Measurements from ENCODE around the gene PAX5.

The PAX5 gene

DNA sequence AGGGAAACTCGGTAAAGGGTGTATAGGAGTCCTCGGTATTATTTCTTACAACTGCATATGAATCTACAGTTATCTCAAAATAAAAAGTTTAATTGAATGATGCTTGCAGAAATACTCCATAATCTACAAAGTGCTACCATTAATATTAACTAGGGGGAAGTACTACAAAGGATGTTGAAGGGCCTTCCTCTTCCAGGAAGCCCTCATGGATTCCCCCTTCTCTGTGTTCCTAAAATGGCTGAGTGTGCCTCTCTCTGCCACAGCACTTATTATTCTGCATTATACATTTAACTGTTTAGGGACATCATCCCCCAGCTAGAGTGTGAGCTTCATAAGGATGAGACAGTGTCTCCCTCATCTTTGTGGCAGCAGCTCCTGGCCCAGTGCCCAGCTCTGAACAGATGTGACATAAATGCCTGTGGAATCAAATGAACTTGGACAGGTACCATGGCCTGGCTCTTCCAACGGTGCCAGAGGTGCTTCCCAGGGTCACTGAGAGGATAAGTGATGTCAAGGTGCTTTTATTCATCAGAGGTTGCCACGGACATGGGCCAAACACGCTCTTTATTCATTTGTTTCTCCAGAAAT lies 99.5 kb downstream of the PAX5 start:
- no peak for DNase-seq (ENCODE audit: low read depth in 3 of 3)

DNA sequence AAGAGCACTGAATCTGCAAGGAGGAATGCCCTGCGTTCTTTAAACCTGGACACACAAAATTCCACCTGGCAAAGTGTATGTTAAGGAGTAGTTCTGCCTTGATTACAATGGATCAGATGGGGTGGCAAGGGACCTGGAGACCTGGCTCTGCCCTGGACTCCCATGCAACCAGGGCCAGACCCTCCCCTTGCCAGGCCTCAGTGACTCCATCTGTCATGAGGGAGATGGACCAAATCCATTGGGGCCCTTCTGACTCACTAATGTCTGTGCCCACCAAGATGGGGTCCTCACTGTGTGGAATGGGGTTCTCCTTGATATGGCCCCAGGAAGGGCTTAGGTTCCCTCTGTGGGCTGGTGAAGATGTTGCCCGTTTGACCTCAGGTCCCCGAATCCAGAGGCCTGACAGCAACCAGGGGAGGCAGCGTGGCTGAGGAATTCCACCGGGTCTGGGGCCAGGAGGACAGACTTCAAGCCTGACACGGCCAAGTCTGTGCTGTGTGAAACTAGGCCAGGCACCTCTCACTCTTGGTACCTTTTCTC lies 100.3 kb downstream of the PAX5 start:
- DNase-seq (ENCODE audit: low read depth in 3 of 3) = no peak

DNA sequence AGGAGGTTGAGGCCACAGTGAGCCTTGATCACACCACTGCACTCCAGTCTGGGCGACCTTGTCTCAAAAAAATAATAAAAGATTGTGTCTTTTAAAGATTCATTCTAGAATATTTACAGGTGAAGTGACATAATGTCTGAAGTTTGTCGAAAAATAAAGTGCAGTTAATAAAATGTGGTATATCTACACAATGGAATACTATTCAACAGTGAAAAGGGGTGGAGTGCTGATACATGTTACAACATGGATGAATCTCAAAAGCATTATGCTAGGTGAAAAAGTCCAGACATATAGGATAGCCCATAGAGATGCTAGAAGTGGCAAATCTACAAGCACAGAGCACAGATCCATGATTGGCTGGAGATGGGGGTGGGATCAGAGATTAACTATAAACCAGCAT lies 101.9 kb downstream of the PAX5 start:
- DNase-seq (ENCODE audit: low read depth in 3 of 3) = no peak

DNA sequence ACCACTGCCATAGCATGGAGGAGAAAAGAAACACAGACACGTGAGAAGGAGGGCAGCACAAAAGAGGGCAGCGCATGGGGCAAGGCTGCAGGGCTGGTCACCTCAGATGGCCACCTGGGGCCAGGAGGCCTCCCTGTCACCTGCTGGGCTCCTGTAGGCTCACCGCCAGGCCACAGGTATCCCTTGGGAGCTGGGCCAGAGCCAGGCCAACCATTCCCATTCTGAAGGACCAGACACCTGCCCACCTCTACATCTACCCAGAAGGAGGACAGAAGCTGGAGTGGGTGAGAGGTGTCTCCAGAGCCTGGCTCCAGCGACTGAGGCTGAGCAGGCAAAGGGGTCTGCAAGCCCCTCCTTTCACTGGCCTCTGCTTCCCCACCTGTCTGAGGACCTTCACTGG lies 103.1 kb downstream of the PAX5 start:
- DNase-seq (ENCODE audit: low read depth in 3 of 3) = no peak

DNA sequence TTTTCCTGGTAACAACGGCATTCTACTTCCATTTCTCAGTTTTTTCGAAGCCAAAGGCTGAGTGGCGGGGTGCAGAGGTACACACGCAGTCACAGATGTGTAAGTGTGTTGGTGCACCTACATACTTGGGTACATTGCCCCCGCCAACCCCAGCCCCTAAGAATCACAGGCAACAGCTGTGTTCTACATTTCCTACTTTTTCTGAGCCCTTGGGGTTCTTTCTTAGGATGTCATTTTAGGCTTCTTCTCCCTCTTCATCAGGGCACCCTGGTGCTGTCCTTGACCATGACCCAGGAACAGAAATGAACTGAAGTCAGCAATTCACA lies 104.8 kb downstream of the PAX5 start:
- DNase-seq (ENCODE audit: low read depth in 3 of 3) = no peak

DNA sequence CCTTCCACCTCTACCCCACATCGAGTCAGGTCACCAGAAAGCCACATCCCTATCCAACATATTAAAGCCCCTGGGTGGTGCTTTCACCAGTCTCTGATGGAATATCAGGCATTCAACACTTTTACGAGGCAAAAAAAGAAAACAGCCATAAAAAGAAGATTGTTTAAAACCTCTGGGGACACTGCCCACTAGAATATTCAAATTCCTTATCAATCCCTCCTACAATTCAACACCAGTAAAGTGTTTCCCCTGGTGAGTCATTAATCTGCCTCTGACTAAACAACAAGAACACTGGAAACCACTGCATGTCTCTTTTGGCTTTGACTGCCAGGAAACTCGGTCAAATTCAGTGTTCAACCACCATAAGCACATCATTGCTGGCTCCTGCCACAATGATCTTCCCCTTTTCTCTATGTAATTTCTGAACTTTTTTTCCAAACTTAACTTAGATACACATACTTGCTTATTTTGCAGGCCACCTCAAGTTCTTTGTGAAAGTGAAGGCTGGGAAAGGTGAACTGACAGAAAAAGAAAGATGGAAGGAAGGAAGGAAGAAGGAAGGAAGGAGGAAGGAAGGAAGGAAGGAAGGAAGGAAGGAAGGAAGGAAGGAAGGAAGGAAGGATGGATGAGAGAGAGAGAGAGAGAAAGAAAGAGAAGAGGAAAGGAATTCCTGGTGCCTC lies 105.3 kb downstream of the PAX5 start:
- DNase-seq (ENCODE audit: low read depth in 3 of 3) = no peak

DNA sequence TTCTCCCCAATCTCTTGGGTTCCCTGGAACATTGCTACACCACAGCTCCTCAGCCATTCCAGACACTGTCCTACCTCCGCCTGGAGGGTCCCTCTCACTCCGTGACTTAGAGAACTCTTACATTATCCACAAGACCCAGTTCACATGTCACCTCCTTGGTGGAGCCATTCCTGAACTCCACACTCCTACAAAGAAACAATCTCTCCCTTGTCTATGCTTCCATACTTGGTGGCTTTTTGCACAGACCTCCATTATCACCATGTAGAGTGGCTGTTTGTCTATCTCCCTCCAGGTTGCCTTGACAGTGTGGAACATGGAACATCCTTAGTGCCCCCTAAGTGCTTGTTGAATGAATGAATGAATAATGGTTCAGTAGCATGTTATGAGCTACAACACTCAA lies 105.9 kb downstream of the PAX5 start:
- no peak for DNase-seq (ENCODE audit: low read depth in 3 of 3)

DNA sequence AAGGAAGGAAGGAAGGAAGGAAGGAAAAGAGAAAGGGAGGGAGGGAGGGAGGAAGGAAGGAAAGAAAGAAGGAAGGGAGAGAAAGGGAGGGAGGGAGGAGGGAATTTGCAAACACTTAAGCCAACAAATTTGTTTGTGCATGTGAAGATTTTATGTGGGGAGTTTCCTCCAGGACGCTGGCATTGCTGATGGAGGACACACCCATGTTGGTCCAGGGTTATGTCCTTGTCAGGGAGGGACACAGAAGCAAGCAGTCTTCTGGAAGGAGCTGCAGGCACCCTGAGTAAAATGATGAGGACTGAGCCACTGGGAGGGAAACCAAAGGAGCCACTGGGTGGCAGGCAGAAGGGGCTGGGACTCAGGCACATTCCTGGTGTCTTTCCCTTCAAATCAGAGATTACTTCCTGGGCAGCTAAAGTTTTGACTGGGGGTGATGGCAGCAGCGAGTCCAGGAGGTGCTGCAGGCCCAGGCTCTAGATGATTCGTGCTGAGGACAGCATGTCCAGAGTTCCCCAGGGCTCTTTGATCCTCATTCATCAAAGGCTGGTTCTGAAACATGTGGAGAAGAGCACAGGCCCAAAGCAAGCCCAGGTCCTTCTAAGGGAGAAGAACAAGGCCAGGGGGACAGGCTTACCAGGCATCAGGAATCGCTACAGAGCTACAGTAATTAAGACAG lies 109.2 kb downstream of the PAX5 start:
- no peak for DNase-seq (ENCODE audit: low read depth in 3 of 3)

DNA sequence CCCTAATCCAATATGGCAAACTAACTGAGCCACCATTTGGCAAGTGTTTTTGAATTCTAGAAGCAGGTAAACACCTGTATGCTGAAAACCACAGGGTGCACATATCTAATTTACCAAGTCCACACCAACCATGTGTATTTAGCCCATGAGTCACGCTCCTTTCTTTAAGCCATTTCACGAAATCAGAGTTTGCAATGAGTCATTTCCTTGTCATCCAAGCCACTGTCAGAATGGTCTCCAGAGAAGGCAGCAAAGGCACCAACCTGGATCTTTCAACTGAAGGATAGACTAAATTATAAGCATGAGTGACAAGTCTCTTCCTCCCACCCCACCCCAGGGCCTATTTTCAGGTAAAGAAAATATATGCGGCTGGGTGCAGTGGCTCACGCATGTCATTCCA lies 110.0 kb downstream of the PAX5 start:
- no peak for DNase-seq (ENCODE audit: low read depth in 3 of 3)

DNA sequence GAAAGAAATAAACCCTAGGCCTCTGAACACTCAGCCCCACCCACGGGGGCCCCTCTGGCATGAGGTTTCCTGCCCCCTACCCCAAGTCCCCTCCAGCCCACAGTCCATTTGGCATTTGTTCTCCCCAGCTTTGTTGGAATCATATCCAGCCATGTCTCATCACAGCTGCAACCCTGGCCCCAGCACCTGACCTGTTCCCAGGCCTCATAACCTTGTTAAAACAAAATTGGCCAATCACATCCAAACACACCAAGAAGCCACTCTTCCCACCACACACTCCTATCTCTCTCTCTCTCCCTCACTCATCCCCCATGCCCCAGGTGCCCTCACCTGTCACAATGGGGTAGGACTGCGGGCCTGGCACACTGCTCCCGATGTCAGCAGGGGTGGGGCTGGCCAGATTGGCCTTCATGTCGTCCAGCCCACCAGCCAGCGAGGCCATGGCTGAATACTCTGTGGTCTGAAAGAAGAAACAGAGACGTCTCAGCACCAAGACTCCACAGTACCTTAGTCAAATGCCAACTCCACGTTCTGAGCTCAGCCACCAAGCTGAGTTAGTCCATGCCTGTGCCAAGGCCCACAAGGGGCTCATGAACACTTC lies 110.9 kb downstream of the PAX5 start:
- DNase-seq (ENCODE audit: low read depth in 3 of 3) = no peak

DNA sequence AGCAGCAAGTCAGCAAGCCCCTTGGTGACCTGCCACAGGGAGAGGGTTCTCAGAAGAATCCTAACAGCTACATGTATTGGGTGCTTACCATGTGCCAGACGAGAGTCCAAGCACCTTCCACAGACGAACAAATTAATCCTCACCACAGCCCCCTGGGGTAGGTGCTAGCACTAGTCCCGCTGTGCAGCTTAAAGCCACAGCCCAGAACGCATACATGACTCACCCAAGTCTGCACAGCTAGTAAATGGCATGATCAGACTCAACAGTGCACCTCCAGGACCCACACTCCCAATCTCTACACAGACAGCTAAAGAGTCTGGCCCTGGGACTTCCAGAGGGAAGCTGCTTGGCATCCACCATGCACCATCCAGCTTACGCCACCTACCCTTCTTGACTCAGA lies 111.5 kb downstream of the PAX5 start:
- DNase-seq (ENCODE audit: low read depth in 3 of 3) = no peak

DNA sequence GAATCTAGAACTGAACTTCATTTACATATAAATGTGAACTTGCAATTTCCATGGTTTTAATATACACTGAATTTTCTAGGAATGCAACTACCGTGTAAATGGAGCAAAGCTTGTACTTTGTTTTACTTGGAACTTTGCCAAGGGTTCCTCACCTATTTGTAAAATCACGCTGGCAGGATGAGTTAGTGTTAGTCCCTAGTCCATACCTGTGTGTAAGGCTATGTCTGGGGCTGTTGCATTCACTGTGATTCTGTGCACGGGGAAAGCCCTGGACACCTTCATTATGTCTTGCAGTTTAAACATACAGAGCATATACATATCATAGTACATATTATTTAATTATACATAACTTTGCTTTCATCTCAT lies 119.9 kb downstream of the PAX5 start:
- DNase-seq (ENCODE audit: low read depth in 3 of 3) = no peak

DNA sequence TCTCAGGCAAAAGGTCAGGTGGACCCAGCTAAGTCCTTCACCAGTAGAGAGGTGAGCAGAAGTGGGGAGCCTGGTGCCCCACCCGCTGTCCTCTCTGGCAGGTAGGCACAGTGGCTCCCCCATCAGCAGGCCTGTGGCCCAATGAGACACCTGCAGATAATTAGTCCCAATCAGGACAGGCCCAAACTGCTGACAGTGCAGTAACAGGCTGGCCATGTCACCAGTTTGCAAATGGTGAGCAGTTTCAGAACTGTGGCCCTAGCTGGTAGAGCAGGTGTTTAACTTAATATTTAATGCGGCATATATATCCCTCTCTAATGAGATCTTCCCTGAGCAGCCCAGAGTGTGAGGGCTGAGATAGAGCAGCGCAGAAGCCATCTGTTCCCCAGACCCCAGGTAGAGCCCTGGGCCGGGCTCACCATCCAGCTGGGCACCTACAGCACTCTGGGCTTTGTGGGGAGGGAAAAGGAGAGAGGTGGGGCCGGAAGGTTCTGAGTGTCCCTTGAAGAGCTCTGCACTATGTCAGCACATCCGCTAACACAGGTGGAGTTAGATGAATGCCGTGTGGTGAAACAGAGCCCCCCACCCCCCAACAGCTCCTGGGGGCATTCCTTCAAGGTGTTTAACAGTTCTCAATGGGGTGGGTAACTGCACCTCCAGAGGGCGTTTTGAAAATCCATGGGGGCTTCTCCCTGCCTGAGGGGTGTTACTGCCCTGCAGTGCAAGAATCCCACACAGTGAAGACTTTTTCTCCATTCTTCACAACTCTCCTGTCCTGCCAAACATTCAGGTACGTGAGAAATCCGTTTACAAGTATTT lies 120.5 kb downstream of the PAX5 start:
- no peak for DNase-seq (ENCODE audit: low read depth in 3 of 3)

DNA sequence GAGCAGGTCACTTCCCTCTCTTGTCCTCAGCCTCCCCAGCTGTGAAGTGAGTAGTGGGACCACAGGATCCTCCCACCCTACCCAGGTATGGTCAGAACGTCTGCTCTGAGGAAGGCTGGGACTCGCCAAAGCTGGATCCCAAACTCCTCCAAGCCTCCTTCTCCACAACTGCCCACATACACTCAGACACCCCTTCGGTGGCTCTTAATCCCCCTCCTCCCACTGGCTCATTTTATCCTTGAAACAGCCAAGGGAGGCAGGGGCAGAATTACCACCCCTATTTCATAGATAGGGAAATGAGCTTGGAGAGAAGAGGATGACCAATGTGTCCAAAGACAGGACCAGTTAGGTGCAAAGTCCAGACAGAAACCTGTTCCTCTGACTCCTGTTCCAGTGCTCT lies 121.4 kb downstream of the PAX5 start:
- DNase-seq (ENCODE audit: low read depth in 3 of 3) = no peak

DNA sequence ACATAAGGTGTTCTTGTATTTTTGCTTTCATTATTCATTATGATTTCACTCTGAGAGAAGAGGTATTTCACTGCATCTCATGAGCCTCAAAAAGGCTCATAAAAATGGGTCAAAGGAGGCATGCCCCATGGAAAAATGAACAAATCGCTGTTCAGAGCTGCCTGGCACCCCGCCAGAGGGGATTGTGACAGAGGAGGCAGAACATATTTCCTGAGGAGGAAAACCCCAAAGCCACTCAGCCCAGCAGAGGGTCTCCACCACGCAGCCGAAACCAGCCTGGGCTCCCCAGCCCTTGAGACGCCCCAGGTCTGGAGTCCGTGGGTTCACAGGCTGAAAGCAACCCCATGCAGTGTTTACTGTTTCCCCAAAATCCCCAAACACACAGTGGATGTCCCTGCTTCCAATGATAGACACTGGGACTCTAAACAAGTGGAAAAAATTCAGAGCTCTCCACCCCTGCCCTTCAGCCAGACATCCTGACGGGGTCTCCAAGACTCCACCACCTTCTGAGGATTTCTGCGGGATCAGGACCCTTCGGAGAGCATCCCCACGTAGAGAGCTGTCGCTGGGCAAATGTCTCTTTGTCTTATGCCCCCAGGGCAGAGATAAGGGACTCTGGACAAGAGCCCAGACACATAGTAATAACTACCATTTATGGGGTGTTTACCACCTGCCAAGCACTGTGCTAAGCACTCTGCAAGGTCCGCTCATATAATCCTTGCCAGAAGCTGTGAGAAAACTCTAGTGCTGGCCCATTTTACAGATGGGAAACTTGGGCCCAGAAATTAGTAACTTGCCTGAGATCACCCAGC lies 122.3 kb downstream of the PAX5 start:
- DNase-seq (ENCODE audit: low read depth in 3 of 3) = no peak

DNA sequence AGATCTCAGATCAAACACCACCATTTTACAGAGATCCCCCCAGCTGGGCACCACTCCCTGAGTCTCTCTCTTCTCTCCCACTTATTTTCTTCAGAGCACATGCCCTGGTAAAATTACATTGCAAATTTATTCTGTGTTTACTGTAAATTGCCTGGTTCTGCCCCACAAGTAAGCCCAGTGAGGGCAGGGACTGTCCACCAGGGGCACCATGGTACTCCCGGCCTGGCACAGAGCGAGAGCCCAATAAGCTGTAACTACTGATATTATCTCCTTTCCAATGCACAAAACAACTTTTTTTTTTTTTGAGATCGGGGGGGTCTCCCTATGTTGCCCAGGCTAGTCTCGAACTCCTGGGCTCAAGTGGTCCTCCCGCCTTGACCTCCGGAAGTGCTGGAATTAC lies 123.0 kb downstream of the PAX5 start:
- no peak for DNase-seq (ENCODE audit: low read depth in 3 of 3)

DNA sequence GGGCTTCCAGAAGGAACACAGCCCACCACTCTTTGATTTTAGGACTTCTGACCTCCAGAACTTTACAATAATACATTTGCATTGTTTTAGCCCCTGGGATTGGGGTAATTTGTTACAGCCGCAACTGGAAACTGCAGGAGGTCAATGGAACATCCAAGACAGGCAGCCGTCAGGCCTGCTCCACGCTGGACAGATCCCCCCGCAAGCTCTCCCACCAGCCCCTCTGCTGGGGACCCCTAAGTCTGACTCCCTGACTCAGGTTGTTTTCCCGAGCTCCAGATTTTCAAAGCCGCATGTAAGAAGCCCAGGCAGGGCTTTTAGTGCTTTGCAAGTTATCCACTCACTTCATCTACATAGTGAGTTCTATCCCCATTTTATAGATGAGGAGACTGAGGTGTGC lies 127.6 kb downstream of the PAX5 start:
- no peak for DNase-seq (ENCODE audit: low read depth in 3 of 3)

DNA sequence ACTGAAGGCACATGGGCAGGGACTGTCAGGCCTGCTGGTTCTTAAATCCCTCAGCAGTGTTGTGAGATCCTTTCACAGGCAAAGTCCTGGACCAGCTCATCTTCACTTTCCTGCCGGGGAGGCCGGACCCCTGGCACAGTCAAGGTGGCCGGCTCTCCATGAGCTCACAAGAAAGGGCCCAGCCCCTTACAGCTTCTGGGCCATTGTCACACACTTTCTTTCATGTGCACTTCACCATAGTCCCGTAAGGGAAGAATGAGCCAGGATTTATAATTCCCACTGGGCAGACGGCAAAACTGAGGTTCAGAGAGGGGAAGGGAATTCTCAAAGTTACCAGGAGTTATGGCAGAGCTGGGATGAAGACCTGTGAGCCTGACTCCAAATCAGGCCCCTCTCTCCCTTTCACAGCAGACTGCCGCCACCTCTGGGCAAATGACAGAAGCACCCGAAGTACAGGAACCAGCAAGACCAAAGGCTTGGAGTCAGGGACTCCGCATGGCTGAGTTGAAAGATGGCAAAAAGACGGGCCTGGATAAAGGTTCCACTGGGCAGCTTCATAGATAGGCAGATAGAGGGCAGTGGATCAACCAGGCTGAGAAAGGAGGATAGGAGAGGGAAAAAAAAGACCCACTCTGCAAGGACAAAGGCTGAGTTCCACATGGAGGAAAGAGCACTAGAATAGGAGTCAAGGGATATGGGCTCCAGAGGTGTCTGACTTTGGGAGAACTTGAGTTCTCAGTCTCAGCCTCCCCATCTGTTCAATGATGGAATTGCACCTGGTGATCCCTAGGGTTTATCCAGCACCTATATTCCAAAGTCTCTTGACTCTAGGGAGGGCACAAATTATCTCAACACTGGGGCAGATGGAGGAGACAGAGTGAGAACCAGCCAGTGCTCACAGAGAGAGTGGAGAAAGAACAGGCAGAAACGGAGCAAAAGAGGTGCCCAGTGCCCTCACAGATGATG lies 128.7 kb downstream of the PAX5 start:
- DNase-seq (ENCODE audit: low read depth in 3 of 3) = no peak

DNA sequence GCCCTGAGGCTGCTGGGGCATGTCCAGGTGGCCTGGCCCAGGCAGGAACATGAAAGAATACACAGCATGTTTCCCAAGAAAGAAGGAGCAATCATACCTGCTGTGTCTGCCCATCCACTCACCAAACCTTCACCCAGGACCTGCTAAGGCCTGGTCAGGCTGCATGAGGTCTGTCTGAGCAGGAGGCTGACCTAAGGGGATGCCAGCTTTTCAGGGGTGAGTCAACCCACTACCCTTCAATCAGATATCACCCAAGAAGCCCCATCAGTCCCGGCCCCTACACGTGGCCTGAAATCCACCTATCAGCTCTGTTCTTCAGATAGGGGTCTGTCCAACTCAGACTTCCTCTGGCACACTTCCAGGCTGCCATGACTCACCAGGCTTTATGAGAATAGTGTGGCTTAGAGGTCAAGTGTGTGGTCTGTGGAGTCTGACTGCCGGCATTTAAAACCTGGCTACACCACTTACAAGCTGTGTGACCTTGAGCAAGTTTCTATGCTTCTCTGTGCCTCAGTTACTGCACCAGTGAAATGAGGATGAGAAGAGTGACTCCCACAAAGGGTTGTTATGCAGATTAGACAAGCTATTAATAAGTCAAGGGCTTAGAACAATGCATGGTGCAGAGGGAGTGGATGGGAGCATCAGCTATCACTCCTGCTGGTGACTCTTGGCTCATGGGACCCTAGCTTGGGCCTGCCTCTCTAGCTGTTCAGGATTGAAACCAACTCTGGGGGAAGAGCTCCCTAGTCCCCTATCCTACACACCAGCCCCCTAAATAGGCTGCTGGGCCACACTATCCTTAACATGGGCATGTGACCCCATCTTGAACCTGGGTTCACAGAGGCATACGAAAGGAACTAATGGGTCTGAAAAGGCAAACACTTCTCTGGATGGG lies 130.3 kb downstream of the PAX5 start:
- DNase-seq (ENCODE audit: low read depth in 3 of 3) = no peak

Measured in stimulated activated CD4-positive, alpha-beta T cell treated with anti-CD3 and anti-CD28 coated beads, TNF-alpha, amount 100 ng/mL, for 4 hours (primary cell).